OCI-M2 (cell line): Measurements from ENCODE around the gene SURF6.
"Not testable (repeated sequence)": the region's sequence is repeated elsewhere in the genome, so short reads cannot be mapped to it uniquely, and the experiment has no call there.

Experiments
- DNase-seq: peaks from one replicate; lab custom pipeline; 2025; ENCODE audit not compliant: unreplicated experiment; lab: John Stamatoyannopoulos, UW

The SURF6 gene

GRCh38 chr9:133329306-133330156 is 6.5 kb downstream of the SURF6 start:
- DNase-seq = peak; percentile 12

GRCh38 chr9:133327834-133328484 is 8.0 kb downstream of the SURF6 start:
- no peak for DNase-seq

GRCh38 chr9:133327021-133327420 is 9.0 kb downstream of the SURF6 start:
- DNase-seq = not testable (repeated sequence)

GRCh38 chr9:133323991-133324703 is 11.8 kb downstream of the SURF6 start:
- no peak for DNase-seq

GRCh38 chr9:133323211-133323610 is 12.8 kb downstream of the SURF6 start:
- no peak for DNase-seq

GRCh38 chr9:133322701-133323100 is 13.3 kb downstream of the SURF6 start:
- no peak for DNase-seq

- DNase-seq = no peak
Observed at GRCh38 chr9:133321411-133321935, 14.5 kb downstream of the SURF6 start.

GRCh38 chr9:133320421-133320881 is 15.5 kb downstream of the SURF6 start:
- no peak for DNase-seq

DNA sequence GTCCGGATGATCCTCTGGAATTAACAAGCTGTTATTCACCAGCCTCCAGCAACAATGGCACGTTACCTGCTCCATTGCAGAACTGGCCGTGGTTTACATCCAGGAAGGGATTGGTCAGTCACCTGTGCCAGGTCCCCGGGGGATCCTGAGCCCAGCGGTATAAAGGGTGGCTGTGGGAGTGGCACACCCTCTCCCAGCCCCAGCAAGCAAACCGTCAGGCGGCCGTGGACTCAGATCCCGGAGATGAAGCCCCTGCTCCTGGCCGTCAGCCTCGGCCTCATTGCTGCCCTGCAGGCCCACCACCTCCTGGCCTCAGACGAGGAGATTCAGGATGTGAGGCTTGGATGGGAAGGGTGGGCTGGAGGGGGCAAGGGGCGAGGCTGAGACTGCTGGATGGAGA is 18.4 kb downstream of the SURF6 start:
- not testable (repeated sequence) for DNase-seq

GRCh38 chr9:133315997-133316396 is 20.0 kb downstream of the SURF6 start:
- DNase-seq = no peak

DNA sequence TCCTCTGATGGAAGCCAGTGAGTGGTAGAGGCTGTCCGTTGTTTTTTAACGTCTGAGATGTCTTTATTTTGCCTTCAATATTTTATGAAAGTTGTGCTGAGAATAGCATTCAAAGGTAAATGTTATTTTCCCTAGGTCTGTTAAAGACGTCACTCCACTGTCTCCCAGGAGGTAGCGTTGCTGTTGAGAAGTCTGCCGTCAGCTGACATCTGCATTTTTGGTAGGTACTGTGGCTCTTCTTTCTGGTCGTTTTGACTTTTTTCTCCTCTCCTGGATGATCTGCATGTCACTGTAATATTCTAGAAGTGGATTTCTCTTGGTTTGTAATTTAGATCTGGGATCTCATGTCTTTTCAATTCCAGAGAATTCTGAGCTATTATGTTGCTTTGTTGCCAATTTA is 26.4 kb downstream of the SURF6 start:
- no peak for DNase-seq

DNA sequence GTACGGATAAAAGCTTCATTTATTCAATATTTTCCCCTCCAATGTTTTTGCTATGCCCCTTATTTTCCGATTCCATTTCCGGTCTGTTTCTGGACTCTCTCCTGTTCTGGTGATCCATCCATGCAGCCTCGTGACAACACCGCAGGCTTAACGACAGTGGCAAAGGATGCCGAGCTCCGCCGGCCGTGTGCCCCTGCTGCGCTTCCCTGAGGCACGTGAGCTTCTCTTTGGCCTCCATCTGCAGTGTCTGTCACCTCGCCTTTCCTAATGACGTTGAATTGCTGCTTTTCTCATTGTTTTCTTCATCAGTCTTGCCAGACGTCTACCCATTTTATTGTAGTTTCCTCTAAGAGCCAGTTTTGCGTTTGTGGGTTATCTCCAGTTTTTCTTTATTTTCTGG is 28.7 kb downstream of the SURF6 start:
- no peak for DNase-seq

GRCh38 chr9:133306242-133307204 is 29.5 kb downstream of the SURF6 start:
- no peak for DNase-seq

GRCh38 chr9:133305731-133306130 is 30.3 kb downstream of the SURF6 start:
- DNase-seq = no peak

DNA sequence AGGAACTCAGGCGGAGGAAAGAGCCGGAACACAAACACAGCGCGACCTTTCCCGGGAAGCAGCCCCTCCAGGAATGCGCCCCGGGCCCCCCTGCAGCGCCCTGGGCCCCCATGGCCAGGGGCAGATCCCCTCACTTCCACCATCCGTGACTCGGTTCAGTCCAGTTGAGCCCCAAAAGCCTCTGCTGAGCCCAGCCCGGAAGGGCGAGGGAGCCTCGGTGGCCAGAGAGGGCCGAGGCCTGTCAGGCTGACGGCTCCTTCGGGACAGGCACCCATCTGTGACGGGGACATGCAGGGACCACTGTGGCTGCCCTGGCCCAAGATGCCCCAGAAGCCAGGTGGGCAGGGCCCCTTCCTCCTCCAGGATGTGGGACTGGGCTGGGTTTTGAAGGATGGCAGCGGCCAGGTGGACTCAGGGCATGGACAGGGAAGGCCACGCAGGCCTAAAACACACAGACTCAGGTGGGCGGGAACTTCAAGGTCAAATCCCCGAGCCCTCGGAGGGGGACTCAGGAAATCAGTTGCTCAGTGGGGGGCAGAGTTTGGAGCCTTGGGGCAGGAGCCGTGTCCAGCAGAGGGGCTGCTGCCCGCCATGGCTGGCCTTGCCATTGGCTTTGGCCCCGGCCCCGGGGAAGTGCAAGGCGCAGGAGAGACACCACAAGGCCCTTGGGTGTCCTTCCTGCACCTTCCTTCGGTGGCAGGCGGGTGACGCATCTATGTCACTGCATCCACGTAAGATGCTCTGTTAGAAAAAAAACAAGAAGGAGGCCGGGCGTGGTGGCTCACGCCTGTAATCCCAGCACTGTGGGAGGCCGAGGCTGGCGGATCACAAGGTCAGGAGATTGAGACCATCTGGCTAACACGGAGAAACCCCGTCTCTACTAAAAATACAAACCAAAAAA is 31.3 kb downstream of the SURF6 start:
- DNase-seq = no peak

DNA sequence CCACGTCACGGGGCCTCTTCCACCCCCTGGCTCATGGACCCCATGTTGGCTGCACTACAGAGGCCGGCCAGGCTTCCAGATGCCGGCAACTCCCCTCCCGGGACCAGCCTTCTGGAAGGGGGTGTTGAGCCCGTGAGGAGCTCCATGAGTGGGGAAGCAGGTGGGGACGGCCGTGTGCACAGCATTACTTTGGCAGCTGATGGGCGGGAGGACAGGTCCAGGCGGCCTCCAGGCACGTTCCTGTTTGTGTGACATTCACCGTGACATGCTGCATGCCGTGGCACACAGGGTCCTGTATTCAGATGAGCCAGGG is 31.9 kb downstream of the SURF6 start:
- no peak for DNase-seq

DNA sequence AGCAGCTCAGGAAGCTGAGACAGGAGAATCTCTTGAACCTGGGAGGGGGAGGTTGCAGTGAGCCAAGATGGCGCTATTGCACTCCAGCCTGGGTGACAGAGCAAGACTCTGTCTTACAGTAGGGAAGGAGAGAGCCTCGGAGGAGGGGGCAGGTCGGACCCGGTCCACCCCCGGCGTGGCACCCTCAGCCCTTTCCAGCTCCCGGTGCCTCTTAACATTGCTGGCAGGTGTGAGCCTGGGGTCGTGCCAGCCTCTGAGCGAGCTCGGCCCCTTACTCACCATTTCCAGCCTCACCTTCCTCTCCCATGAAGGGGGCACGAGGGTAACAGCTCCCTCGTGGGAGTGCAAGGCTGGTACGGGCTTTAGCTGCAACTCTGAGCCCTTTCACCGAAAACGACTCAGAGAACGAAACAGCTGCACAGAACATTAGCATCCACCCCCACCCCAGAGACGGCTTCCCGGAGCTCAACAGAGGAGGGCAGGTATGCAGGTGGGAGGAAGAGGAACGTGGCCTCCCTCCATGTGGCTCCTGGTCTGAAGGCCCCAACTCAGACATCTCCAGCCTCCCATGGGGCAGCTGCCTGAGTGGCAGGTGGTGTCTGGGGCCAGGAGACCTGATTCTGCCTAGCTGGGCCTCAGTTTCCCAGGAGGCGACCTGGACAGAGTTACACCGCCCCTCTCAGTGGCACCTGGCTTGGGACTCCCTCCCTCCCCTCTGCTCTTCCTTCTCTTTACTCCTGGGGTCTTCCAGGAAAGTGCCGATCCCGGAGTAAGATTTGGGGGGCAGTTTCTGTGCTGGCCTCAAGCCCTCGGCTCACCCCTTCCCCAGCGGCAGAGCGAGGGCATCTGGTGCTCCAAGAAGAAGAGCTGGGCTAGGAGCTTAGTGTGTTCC is 32.5 kb downstream of the SURF6 start:
- no peak for DNase-seq
